ENCODE measurements around the gene SLC49A3.

- TF ChIP-seq CTCF (conservative IDR thresholded peaks at IDR 0.05; ENCODE audit: low read depth in 2 of 2) (no peak), POLR2AphosphoS5 (IDR thresholded peaks at IDR 0.05; ENCODE audit: low read depth) (no peak), REST (IDR thresholded peaks at IDR 0.05; ENCODE audit: unreplicated experiment) (no peak), EZH2 (IDR thresholded peaks at IDR 0.05; ENCODE audit: low read depth, unreplicated experiment) (no peak), EZH2phosphoT487 (IDR thresholded peaks at IDR 0.05; ENCODE audit: unreplicated experiment) (no peak), JUNB (IDR thresholded peaks at IDR 0.05; ENCODE audit: unreplicated experiment) (no peak), STAT1 (IDR thresholded peaks at IDR 0.05; ENCODE audit: unreplicated experiment) (no peak), ZNF331 (CRISPR knock-in tag; IDR thresholded peaks at IDR 0.05; ENCODE audit: low read depth) (no peak)
These were observed 32.6 kb upstream of the SLC49A3 start for GRCh38 chr4:721261-722168.
